IMR-90 (cell line): ENCODE results near the gene C17orf67. TPM values are rescaled to one million over a fixed set of nuclear protein-coding genes. Genes with fewer than 3 reads are reported as not detected.

Experiments used
- ATAC-seq: fragments of 200-7000 bp; cut with Tn5 transposase; 2 replicates; pipeline ENCODE4 v1.9.1; 2020; ENCODE audit warnings: low read depth, mild to moderate bottlenecking, moderate library complexity
- BruUV-seq: library from RNA; stranded (reverse); fragments of 400-500 nt; replicated peaks from 2 replicates; lab custom pipeline; 2021; lab: Mats Ljungman, UMichigan
- CTCF ChIA-PET: fragments of 300-600 bp; formaldehyde crosslinking; extraction: SDS; loops from one replicate; lab custom pipeline; 2021; ENCODE audit warnings: antibody characterized with exemption; lab: Yijun Ruan, JAX
- POLR2A ChIA-PET: fragments of 300-600 bp; sonication (Branson Sonifier 250); formaldehyde crosslinking; loops from one replicate; lab custom pipeline; 2022; ENCODE audit warnings: antibody characterized with exemption; ENCODE audit not compliant: unreplicated experiment; lab: Charles Lee
- DNase-seq: peaks from one replicate; pipeline ENCODE4 v3.0.0; 2013
- H2AFZ ChIP-seq: replicated peaks from 2 replicates; pipeline ENCODE3; 2013; ENCODE audit warnings: low read length, mild to moderate bottlenecking; ENCODE audit not compliant: poor library complexity
- H2AK5ac ChIP-seq: 2 replicates; pipeline ENCODE4 v1.6.1; 2013; ENCODE audit warnings: low read depth, low read length, inconsistent platforms
- H2AK9ac ChIP-seq: replicated peaks from 2 replicates; pipeline ENCODE3; 2013; ENCODE audit warnings: mild to moderate bottlenecking, low read depth, low read length, moderate library complexity; ENCODE audit not compliant: poor library complexity
- H2BK120ac ChIP-seq: 2 replicates; pipeline ENCODE4 v1.6.1; 2013; ENCODE audit warnings: low read depth, low read length, inconsistent platforms
- H2BK15ac ChIP-seq: 3 replicates; pipeline ENCODE4 v1.6.1; 2013; ENCODE audit warnings: low read depth, low read length, inconsistent platforms
- H2BK20ac ChIP-seq: 2 replicates; pipeline ENCODE4 v1.6.1; 2013; ENCODE audit warnings: low read depth, mild to moderate bottlenecking, inconsistent platforms, low read length, moderate library complexity
- H2BK5ac ChIP-seq: 2 replicates; pipeline ENCODE4 v1.6.1; 2013; ENCODE audit warnings: mild to moderate bottlenecking, low read depth, low read length, inconsistent platforms; ENCODE audit not compliant: poor library complexity, severe bottlenecking
- H3K14ac ChIP-seq: replicated peaks from 2 replicates; pipeline ENCODE4 v1.6.1; 2013; ENCODE audit warnings: low read depth, low read length, inconsistent platforms
- H3K18ac ChIP-seq: 2 replicates; pipeline ENCODE4 v1.6.1; 2013; ENCODE audit warnings: low read depth, low read length, control low read depth
- H3K23ac ChIP-seq: 2 replicates; pipeline ENCODE4 v1.6.1; 2013; ENCODE audit warnings: low read depth, low read length, inconsistent platforms
- H3K27ac ChIP-seq: 2 replicates; pipeline ENCODE4 v1.5.1; 2013; ENCODE audit warnings: mild to moderate bottlenecking, control low read depth, low read length; ENCODE audit not compliant: insufficient read depth
- H3K27me3 ChIP-seq: 2 replicates; pipeline ENCODE4 v1.6.1; 2013; ENCODE audit warnings: low read length; ENCODE audit not compliant: control insufficient read depth, insufficient read depth
- H3K36me3 ChIP-seq: 2 replicates; pipeline ENCODE4 v1.6.1; 2013; ENCODE audit warnings: low read length, mixed read lengths; ENCODE audit not compliant: control insufficient read depth, insufficient read depth
- H3K4ac ChIP-seq: 2 replicates; pipeline ENCODE4 v1.6.1; 2013; ENCODE audit warnings: low read depth, low read length, inconsistent platforms
- H3K4me1 ChIP-seq: 2 replicates; pipeline ENCODE4 v1.6.1; 2013; ENCODE audit warnings: low read length, mixed read lengths; ENCODE audit not compliant: control insufficient read depth, insufficient read depth
- H3K4me2 ChIP-seq: 2 replicates; pipeline ENCODE4 v1.6.1; 2013; ENCODE audit warnings: low read depth, mild to moderate bottlenecking, control low read depth, low read length, moderate library complexity
- H3K4me3 ChIP-seq: 2 replicates; pipeline ENCODE4 v1.5.1; 2013; ENCODE audit warnings: low read depth, mild to moderate bottlenecking, control low read depth, low read length, moderate library complexity; ENCODE audit not compliant: insufficient read depth
- H3K56ac ChIP-seq: 2 replicates; pipeline ENCODE4 v1.6.1; 2013; ENCODE audit warnings: low read length, inconsistent platforms; ENCODE audit not compliant: insufficient read depth; ENCODE audit errors: extremely low read depth
- H3K79me1 ChIP-seq, 2 experiments: 2 replicates each; pipeline ENCODE4 v1.6.1; 2013; ENCODE audit warnings: low read length in 2 of 2, inconsistent platforms in 1 of 2, low read depth in 1 of 2
- H3K9ac ChIP-seq: 2 replicates; pipeline ENCODE4 v1.6.1; 2013; ENCODE audit warnings: low read depth, low read length, control low read depth
- H3K9me1 ChIP-seq: 2 replicates; pipeline ENCODE4 v1.6.1; 2013; ENCODE audit warnings: low read length, inconsistent platforms; ENCODE audit not compliant: insufficient read depth
- H3K9me3 ChIP-seq: 2 replicates; pipeline ENCODE4 v1.6.1; 2013; ENCODE audit warnings: low read length; ENCODE audit not compliant: control insufficient read depth, insufficient read depth
- H4K20me1 ChIP-seq: 2 replicates; pipeline ENCODE4 v1.6.1; 2013; ENCODE audit warnings: low read length, inconsistent platforms; ENCODE audit not compliant: insufficient read depth
- H4K5ac ChIP-seq: 2 replicates; pipeline ENCODE4 v1.6.1; 2013; ENCODE audit warnings: mild to moderate bottlenecking, low read depth, low read length, control low read depth
- H4K8ac ChIP-seq, 2 experiments: 2 replicates each; pipeline ENCODE4 v1.6.1; 2013; ENCODE audit warnings: low read depth in 2 of 2, low read length in 2 of 2, control low read depth in 1 of 2, inconsistent platforms in 1 of 2
- H4K91ac ChIP-seq: 2 replicates; pipeline ENCODE4 v1.6.1; 2013; ENCODE audit warnings: low read depth, low read length, inconsistent platforms; ENCODE audit not compliant: insufficient read depth
- MXI1 ChIP-seq: IDR thresholded peaks from 2 replicates; pipeline ENCODE4 v1.6.1; 2012; ENCODE audit warnings: low read depth, mild to moderate bottlenecking, low read length, moderate library complexity, borderline replicate concordance
- RCOR1 ChIP-seq: IDR thresholded peaks from 2 replicates; pipeline ENCODE4 v1.6.1; 2012; ENCODE audit warnings: mild to moderate bottlenecking, low read length, improper control_type of control experiment; ENCODE audit not compliant: insufficient replicate concordance
- USF2 ChIP-seq: fragments of 150-350 bp; IDR thresholded peaks from 2 replicates; pipeline ENCODE4 v1.6.1; 2017; ENCODE audit warnings: mild to moderate bottlenecking, antibody characterized with exemption, low read length, low read depth
- WGBS, 2 experiments: methylation state at CpG; one replicate each; pipeline versions ENCODE4 v1.1.5 to v1.1.7; 2013; ENCODE audit warnings: missing lambda C conversion rate in 2 of 2; ENCODE audit not compliant: insufficient read length in 1 of 2; ENCODE audit errors: extremely low coverage in 2 of 2; 5-methylcytosine and 5-hydroxymethylcytosine counted together
- dilution Hi-C: fragments of 300-500 bp; cut with HindIII; formaldehyde crosslinking; loops from one replicate; pipeline ENCODE4 v1.14.3; 2018; ENCODE audit warnings: low sequenced_read_pairs; ENCODE audit not compliant: unreplicated experiment
- in situ Hi-C: fragments of 300-500 bp; cut with MboI; formaldehyde crosslinking; loops from 3 replicates; pipeline ENCODE4 v1.14.3; 2019; ENCODE audit warnings: low sequenced_read_pairs, inconsistent platforms, mixed read lengths
- intact Hi-C: fragments of 100-400 bp; cut with micrococcal nuclease; formaldehyde crosslinking; loops from 2 replicates; pipeline ENCODE4 v1.10.0; 2022
- polyA plus RNA-seq, 3 experiments: library from polyadenylated mRNA; depleted of rRNA; stranded (reverse); fragments of >200 nt; gene quantifications; 2 replicates each; pipeline ENCODE4 v1.2.3, GENCODE V29; 2012; ENCODE audit warnings: low replicate concordance in 1 of 3
- total RNA-seq: library from RNA; depleted of rRNA; stranded (reverse); fragments of >200 nt; gene quantifications from 2 replicates; pipeline ENCODE4 v1.2.3, GENCODE V29; 2012
- TF ChIP-seq, protein P1 (sequence below): fragments of 150-350 bp; IDR thresholded peaks from 2 replicates; pipeline ENCODE4 v1.6.1; 2016; ENCODE audit warnings: low read depth, mild to moderate bottlenecking, low read length, moderate library complexity, borderline replicate concordance
- TF ChIP-seq, protein P2 (sequence below): conservative IDR thresholded peaks from 2 replicates; pipeline ENCODE4 v1.5.1; 2012; ENCODE audit warnings: mild to moderate bottlenecking, low read depth, low read length, improper control_type of control experiment

The C17orf67 gene
- total and polyA plus RNA-seq, 2 of the 4 experiments (the other 2 are of a cell fraction), result 0.18 to 1.1 TPM

DNA sequence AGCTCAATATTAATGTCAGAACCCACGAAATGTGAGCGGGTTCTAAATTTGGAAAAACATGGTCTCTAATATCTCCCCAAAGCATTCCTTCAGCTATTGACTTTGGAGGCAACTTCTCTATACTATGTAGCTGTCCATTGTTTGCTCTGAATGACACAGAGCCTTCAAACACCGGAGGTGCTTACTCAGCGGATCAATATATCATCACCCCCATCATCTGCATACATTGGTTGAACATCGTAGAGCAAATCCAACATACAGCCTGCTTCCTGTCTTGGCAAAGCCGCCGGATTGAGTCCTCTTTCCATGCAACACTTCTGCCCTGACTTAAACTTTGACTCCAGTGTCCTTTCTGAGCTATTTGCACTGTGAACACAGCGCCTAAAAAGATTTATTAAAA, 61.3 kb downstream of the C17orf67 start:
- H4K20me1 ChIP-seq, result no peaks in the 10 kb centered on the region
- no peak overlapping the region for H3K4me2 ChIP-seq
- no peak overlapping the region for H2AFZ ChIP-seq
- H4K91ac ChIP-seq, result no peak overlapping the region
- no peaks in the 10 kb centered on the region; the same call in 1 of the 2 replicates for H3K4me1 ChIP-seq
- no peaks in the 10 kb centered on the region for H3K36me3 ChIP-seq
- BruUV-seq, result no TSS peak
- intact Hi-C loops (no loop called here), dilution Hi-C loops (no loop called here), in situ Hi-C loops (loop anchor here (10.0 kb wide), 2 partner anchors 48 to 178 kb away; partner anchors contain the start of gene NOG)
- H4K5ac ChIP-seq, result no peak overlapping the region
- 48% methylated on average over 4 of the region's 8 CpGs; no CpG with 5 or more reads in 1 of the 2 experiments for WGBS, 2 experiments
- no peak overlapping the region for H3K4me3 ChIP-seq
- DNase-seq (no peak), ATAC-seq (no peak)
- no peak overlapping the region for H3K14ac ChIP-seq
- H2BK5ac ChIP-seq, result no peak overlapping the region
- H3K4ac ChIP-seq, result no peak overlapping the region
- no peak overlapping the region for H2BK15ac ChIP-seq
- H3K9me3 ChIP-seq, result no peaks in the 10 kb centered on the region
- H3K79me1 ChIP-seq, result no peaks in the 10 kb centered on the region
- H3K9ac ChIP-seq, result no peak overlapping the region
- POLR2A ChIA-PET, result no interaction called here
- H3K27ac ChIP-seq, result no peak overlapping the region
- no peak overlapping the region for H3K18ac ChIP-seq
- H3K9me1 ChIP-seq, result peaks cover 3% of the 10 kb centered on the region; the same call in 1 of the 2 replicates
- H2BK120ac ChIP-seq, result no peak overlapping the region
- no peak overlapping the region for H4K8ac ChIP-seq
- CTCF ChIA-PET, result no interaction called here
- TF ChIP-seq, protein P1, sequence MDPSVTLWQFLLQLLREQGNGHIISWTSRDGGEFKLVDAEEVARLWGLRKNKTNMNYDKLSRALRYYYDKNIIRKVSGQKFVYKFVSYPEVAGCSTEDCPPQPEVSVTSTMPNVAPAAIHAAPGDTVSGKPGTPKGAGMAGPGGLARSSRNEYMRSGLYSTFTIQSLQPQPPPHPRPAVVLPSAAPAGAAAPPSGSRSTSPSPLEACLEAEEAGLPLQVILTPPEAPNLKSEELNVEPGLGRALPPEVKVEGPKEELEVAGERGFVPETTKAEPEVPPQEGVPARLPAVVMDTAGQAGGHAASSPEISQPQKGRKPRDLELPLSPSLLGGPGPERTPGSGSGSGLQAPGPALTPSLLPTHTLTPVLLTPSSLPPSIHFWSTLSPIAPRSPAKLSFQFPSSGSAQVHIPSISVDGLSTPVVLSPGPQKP, result no peak
- TF ChIP-seq RCOR1, result no peak
- TF ChIP-seq, protein P2, sequence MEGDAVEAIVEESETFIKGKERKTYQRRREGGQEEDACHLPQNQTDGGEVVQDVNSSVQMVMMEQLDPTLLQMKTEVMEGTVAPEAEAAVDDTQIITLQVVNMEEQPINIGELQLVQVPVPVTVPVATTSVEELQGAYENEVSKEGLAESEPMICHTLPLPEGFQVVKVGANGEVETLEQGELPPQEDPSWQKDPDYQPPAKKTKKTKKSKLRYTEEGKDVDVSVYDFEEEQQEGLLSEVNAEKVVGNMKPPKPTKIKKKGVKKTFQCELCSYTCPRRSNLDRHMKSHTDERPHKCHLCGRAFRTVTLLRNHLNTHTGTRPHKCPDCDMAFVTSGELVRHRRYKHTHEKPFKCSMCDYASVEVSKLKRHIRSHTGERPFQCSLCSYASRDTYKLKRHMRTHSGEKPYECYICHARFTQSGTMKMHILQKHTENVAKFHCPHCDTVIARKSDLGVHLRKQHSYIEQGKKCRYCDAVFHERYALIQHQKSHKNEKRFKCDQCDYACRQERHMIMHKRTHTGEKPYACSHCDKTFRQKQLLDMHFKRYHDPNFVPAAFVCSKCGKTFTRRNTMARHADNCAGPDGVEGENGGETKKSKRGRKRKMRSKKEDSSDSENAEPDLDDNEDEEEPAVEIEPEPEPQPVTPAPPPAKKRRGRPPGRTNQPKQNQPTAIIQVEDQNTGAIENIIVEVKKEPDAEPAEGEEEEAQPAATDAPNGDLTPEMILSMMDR, result no peak
- TF ChIP-seq USF2, result no peak
- no peak for TF ChIP-seq MXI1
- peaks cover 2% of the 10 kb centered on the region; the same call in 1 of the 2 replicates for H3K27me3 ChIP-seq
- no peak overlapping the region for H2AK9ac ChIP-seq
- H2AK5ac ChIP-seq, result no peak overlapping the region
- no peak overlapping the region for H3K56ac ChIP-seq
- no peak overlapping the region for H2BK20ac ChIP-seq
- H3K23ac ChIP-seq, result no peak overlapping the region
